H1 (cell line): Measurements from ENCODE around the gene TMTC2. TPM values are rescaled to one million over a fixed set of nuclear protein-coding genes. Genes with fewer than 3 reads are reported as not detected.
"Not testable (repeated sequence)": the region's sequence is repeated elsewhere in the genome, so short reads cannot be mapped to it uniquely, and the experiment has no call there.

ENCODE experiments used
- CTCF ChIA-PET: fragments of 300-600 bp; sonication (Branson Sonifier 250); formaldehyde crosslinking; loops from one replicate; lab custom pipeline; 2021; ENCODE audit not compliant: partially characterized antibody; lab: Charles Lee
- POLR2A ChIA-PET: fragments of 300-600 bp; sonication (Branson Sonifier 250); formaldehyde crosslinking; loops from one replicate; lab custom pipeline; 2021; ENCODE audit warnings: inconsistent platforms; ENCODE audit not compliant: partially characterized antibody; lab: Charles Lee
- DNase-seq, 2 experiments: peaks; one replicate each; pipeline versions ENCODE4 v3.0.0 to v3.0.0-alpha.2; 2010 to 2022; ENCODE audit warnings: low spot score in 2 of 2, low read depth in 1 of 2, mixed read lengths in 1 of 2
- FAIRE-seq: peaks from 2 replicates; lab custom pipeline; 2011; peaks lifted over from hg19 to GRCh38; lab: Jason Lieb, UNC
- H2AFZ ChIP-seq: 2 replicates; pipeline ENCODE4 v1.8.1; 2012; ENCODE audit warnings: low read length, inconsistent platforms
- H2AK5ac ChIP-seq: 2 replicates; pipeline ENCODE4 v1.6.1; 2013; ENCODE audit warnings: low read depth, low read length
- H2BK120ac ChIP-seq: replicated peaks from 2 replicates; pipeline ENCODE3; 2013; ENCODE audit warnings: low read depth, low read length, inconsistent platforms
- H2BK12ac ChIP-seq: 2 replicates; pipeline ENCODE4 v1.6.1; 2013; ENCODE audit warnings: low read depth, low read length
- H2BK15ac ChIP-seq: 2 replicates; pipeline ENCODE4 v1.6.1; 2013; ENCODE audit warnings: low read length
- H2BK20ac ChIP-seq: 2 replicates; pipeline ENCODE4 v1.6.1; 2013; ENCODE audit warnings: low read length
- H2BK5ac ChIP-seq: 2 replicates; pipeline ENCODE4 v1.6.1; 2013; ENCODE audit warnings: low read depth, low read length
- H3K14ac ChIP-seq: 2 replicates; pipeline ENCODE4 v1.6.1; 2013; ENCODE audit warnings: inconsistent platforms; ENCODE audit not compliant: insufficient read length
- H3K18ac ChIP-seq: 2 replicates; pipeline ENCODE4 v1.6.1; 2013; ENCODE audit warnings: low read length; ENCODE audit errors: extremely low read depth
- H3K23ac ChIP-seq: 2 replicates; pipeline ENCODE4 v1.6.1; 2013; ENCODE audit warnings: inconsistent platforms; ENCODE audit not compliant: insufficient read length
- H3K23me2 ChIP-seq: 2 replicates; pipeline ENCODE4 v1.6.1; 2013; ENCODE audit warnings: low read depth, low read length
- H3K27ac ChIP-seq: 2 replicates; pipeline ENCODE4 v1.6.1; 2011; ENCODE audit warnings: low read depth, low read length, inconsistent platforms
- H3K27me3 ChIP-seq, 4 experiments: replicated peaks in 1 of 4; 1 replicate in 1 of 4; 2 replicates in 3 of 4; pipeline versions ENCODE4 v1.6.1 to v1.8.1; 2011 to 2013; ENCODE audit warnings: low read length in 3 of 4, mild to moderate bottlenecking in 3 of 4, inconsistent platforms in 2 of 4, mixed read lengths in 2 of 4, moderate library complexity in 1 of 4; ENCODE audit not compliant: control insufficient read depth in 3 of 4, insufficient read depth in 3 of 4; ENCODE audit errors: extremely low read depth in 1 of 4
- H3K36me3 ChIP-seq, 4 experiments: 2 replicates each; pipeline versions ENCODE4 v1.6.1 to v1.8.1; 2011 to 2013; ENCODE audit warnings: mild to moderate bottlenecking in 4 of 4, low read length in 3 of 4, moderate library complexity in 2 of 4, control low read depth in 1 of 4, inconsistent platforms in 1 of 4; ENCODE audit not compliant: insufficient read depth in 4 of 4, control insufficient read depth in 2 of 4
- H3K4ac ChIP-seq: replicated peaks from 2 replicates; pipeline ENCODE3; 2013; ENCODE audit warnings: low read length, low read depth, mixed read lengths, inconsistent platforms; ENCODE audit not compliant: insufficient read length
- H3K4me1 ChIP-seq, 4 experiments: replicated peaks in 1 of 4; 1 replicate in 1 of 4; 2 replicates in 3 of 4; pipeline versions ENCODE4 v1.6.1 to v1.8.1; 2011 to 2013; ENCODE audit warnings: low read length in 3 of 4, inconsistent platforms in 2 of 4, mixed read lengths in 1 of 4; ENCODE audit not compliant: insufficient read depth in 4 of 4, control insufficient read depth in 3 of 4
- H3K4me2 ChIP-seq, 2 experiments: 2 replicates each; pipeline versions ENCODE4 v1.6.1 to v1.8.1; 2011 to 2013; ENCODE audit warnings: low read depth in 2 of 2, low read length in 2 of 2, control low read depth in 1 of 2, inconsistent platforms in 1 of 2, mild to moderate bottlenecking in 1 of 2; ENCODE audit not compliant: insufficient read depth in 1 of 2
- H3K4me3 ChIP-seq, 4 experiments: fragments of 200-600, 300-600 bp in 1 of 4; sonication (generic), shearing (Covaris generic), sonication (Bioruptor Twin) in 1 of 4; 2 replicates each; pipeline versions ENCODE4 v1.5.1 to v1.8.1; 2011 to 2016; ENCODE audit warnings: low read length in 4 of 4, low read depth in 3 of 4, control low read depth in 2 of 4, inconsistent platforms in 2 of 4, mild to moderate bottlenecking in 2 of 4, mixed read lengths in 1 of 4, moderate library complexity in 1 of 4; ENCODE audit not compliant: insufficient read depth in 2 of 4; ENCODE audit errors: extremely low read depth in 1 of 4
- H3K56ac ChIP-seq: replicated peaks from 2 replicates; pipeline ENCODE3; 2013; ENCODE audit warnings: low read depth, mild to moderate bottlenecking, mixed read lengths, low read length, inconsistent platforms; ENCODE audit not compliant: insufficient read length
- H3K79me1 ChIP-seq: 2 replicates; pipeline ENCODE4 v1.6.1; 2013; ENCODE audit warnings: low read depth, low read length, control low read depth
- H3K79me2 ChIP-seq, 2 experiments: 2 replicates each; pipeline versions ENCODE4 v1.6.1 to v1.8.1; 2012 to 2013; ENCODE audit warnings: low read length in 2 of 2, mild to moderate bottlenecking in 2 of 2, inconsistent platforms in 1 of 2; ENCODE audit not compliant: insufficient read depth in 2 of 2, control insufficient read depth in 1 of 2
- H3K9ac ChIP-seq, 4 experiments: replicated peaks in 1 of 4; 1 replicate in 1 of 4; 2 replicates in 3 of 4; pipeline versions ENCODE4 v1.6.1 to v1.8.1; 2011 to 2013; ENCODE audit warnings: low read depth in 3 of 4, low read length in 3 of 4, control low read depth in 2 of 4, mild to moderate bottlenecking in 2 of 4, moderate library complexity in 2 of 4, inconsistent platforms in 1 of 4; ENCODE audit errors: extremely low read depth in 1 of 4
- H3K9me3 ChIP-seq, 2 experiments: 2 replicates each; pipeline versions ENCODE4 v1.6.1 to v1.8.1; 2012 to 2013; ENCODE audit warnings: mild to moderate bottlenecking in 2 of 2, moderate library complexity in 2 of 2, control low read depth in 1 of 2, inconsistent platforms in 1 of 2, low read depth in 1 of 2, low read length in 1 of 2, mixed read lengths in 1 of 2; ENCODE audit not compliant: insufficient read depth in 2 of 2
- H4K20me1 ChIP-seq, 2 experiments: replicated peaks in 1 of 2; 2 replicates each; pipeline versions ENCODE3 to v1.8.1; 2011 to 2013; ENCODE audit warnings: inconsistent platforms in 2 of 2, low read length in 2 of 2, mild to moderate bottlenecking in 1 of 2; ENCODE audit not compliant: insufficient read depth in 2 of 2, control insufficient read depth in 1 of 2
- H4K5ac ChIP-seq: 2 replicates; pipeline ENCODE4 v1.6.1; 2013; ENCODE audit warnings: low read length, low read depth, mixed read lengths, inconsistent platforms; ENCODE audit not compliant: insufficient read length
- H4K8ac ChIP-seq: 2 replicates; pipeline ENCODE4 v1.8.0; 2013; ENCODE audit warnings: mild to moderate bottlenecking, moderate library complexity, low read length, inconsistent platforms; ENCODE audit not compliant: insufficient read depth; ENCODE audit errors: extremely low read depth
- H4K91ac ChIP-seq: replicated peaks from 2 replicates; pipeline ENCODE3; 2013; ENCODE audit warnings: low read length, mixed read lengths, inconsistent platforms; ENCODE audit not compliant: insufficient read length
- WGBS, 2 experiments: shearing (Covaris generic) in 1 of 2; methylation state at CpG; one replicate each; pipeline versions ENCODE4 v1.1.6 to v1.1.7; 2013 to 2015; ENCODE audit warnings: low lambda C conversion rate in 2 of 2, mixed read lengths in 2 of 2, inconsistent platforms in 1 of 2, low coverage in 1 of 2, missing lambda C conversion rate in 1 of 2; ENCODE audit not compliant: insufficient replicate concordance in 2 of 2, insufficient coverage in 1 of 2, insufficient read length in 1 of 2; ENCODE audit errors: extremely low coverage in 1 of 2, missing lambda C conversion rate in 1 of 2; 5-methylcytosine and 5-hydroxymethylcytosine counted together
- polyA plus RNA-seq, 7 experiments: library from polyadenylated mRNA; depleted of rRNA in 3 of 7; stranded (reverse) in 5 of 7; unstranded in 2 of 7; fragments of >200 nt in 5 of 7; fragments of 200-250 nt in 2 of 7; gene quantifications; 1 replicate in 5 of 7; 2 replicates in 1 of 7; 4 replicates in 1 of 7; pipeline versions ENCODE4 v1.2.1 to v1.2.3, GENCODE V29; 2011 to 2013; ENCODE audit warnings: missing spikeins in 2 of 7, mixed read lengths in 2 of 7
- total RNA-seq: library from RNA; stranded (reverse); fragmentation: NEBNext Ultra II Directional; extraction: Animal tissue kit (Norgen Biotek cat#: 25700); gene quantifications from 2 replicates; pipeline ENCODE4 v1.2.1, GENCODE V29; 2021

Gene TMTC2
- total and polyA plus RNA-seq, 2 of the 8 experiments (the other 6 are each of a cell fraction or from before 2014, with no cell fraction given) = 2.3 to 3.9 TPM

DNA sequence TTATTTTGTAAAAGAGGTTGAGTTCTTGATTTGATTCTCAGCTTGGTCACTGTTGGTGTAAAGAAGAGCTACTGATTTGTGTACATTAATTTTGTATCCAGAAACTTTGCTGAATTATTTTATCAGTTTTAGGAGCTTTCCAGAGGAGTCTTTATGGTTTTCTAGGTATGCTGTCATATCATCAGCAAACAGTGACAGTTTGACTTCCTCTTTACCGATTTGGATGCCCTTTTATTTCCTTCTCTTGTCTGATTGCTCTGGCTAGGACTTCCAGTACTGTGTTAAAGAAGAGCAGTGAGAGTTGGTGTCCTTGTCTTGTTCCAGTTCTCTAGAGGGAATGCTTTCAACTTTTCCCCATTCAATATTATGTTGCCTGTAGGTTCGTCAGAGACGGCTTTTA, 431.2 kb downstream of the TMTC2 start:
- H3K36me3 ChIP-seq, DNase-seq, H3K9me3 ChIP-seq, H3K4me3 ChIP-seq, H2AFZ ChIP-seq, H3K27ac ChIP-seq, FAIRE-seq, H3K79me2 ChIP-seq, H3K18ac ChIP-seq, H3K23ac ChIP-seq, H2BK12ac ChIP-seq, H4K91ac ChIP-seq, H3K4me1 ChIP-seq, H3K9ac ChIP-seq, H4K20me1 ChIP-seq, H4K8ac ChIP-seq, H2AK5ac ChIP-seq, H3K23me2 ChIP-seq, H4K5ac ChIP-seq, H3K79me1 ChIP-seq, H3K56ac ChIP-seq, H2BK20ac ChIP-seq, CTCF ChIA-PET, H3K27me3 ChIP-seq, H2BK120ac ChIP-seq, H3K4ac ChIP-seq, H2BK5ac ChIP-seq, H2BK15ac ChIP-seq, H3K4me2 ChIP-seq, H3K14ac ChIP-seq, POLR2A ChIA-PET: not testable (repeated sequence)
- WGBS, 2 experiments = 98% methylated on average over 3 of the region's 3 CpGs; no CpG with 5 or more reads in 1 of the 2 experiments
